ENCODE data around the gene CYP2A6. TPM values are rescaled to one million over a fixed set of nuclear protein-coding genes. Genes with fewer than 3 reads are reported as not detected.

The CYP2A6 gene
- total and polyA plus RNA-seq, 2 of the 4 experiments (the other 2 are of a cell fraction) = not detected

GRCh38 chr19:40800339-40800996 lies 49.8 kb downstream of the CYP2A6 start:
- H4K5ac ChIP-seq (ENCODE audit: low read depth, low read length) = no peak overlapping the region
- H2AK5ac ChIP-seq (ENCODE audit: low read depth, low read length) = peak overlapping the region; percentile 59
- no peak for DNase-seq
- peaks cover 58% of the 10 kb centered on the region for H4K20me1 ChIP-seq (ENCODE audit: insufficient read depth, low read length)
- WGBS, 2 experiments (ENCODE audit: extremely low coverage in 2 of 2, insufficient read length in 1 of 2) = 83% methylated on average over 9 of the region's 27 CpGs; no CpG with 5 or more reads in 1 of the 2 experiments
- peak overlapping the region; percentile 63; the same call in 1 of the 2 replicates for H3K4ac ChIP-seq (ENCODE audit: low read depth, low read length)
- no peak overlapping the region for H3K56ac ChIP-seq (ENCODE audit: extremely low read depth, insufficient read depth, low read length)
- dilution Hi-C loops (cut with HindIII; ENCODE audit: low sequenced_read_pairs, unreplicated experiment) = no loop called here
- H4K91ac ChIP-seq (ENCODE audit: insufficient read depth, low read depth, low read length) = no peak overlapping the region
- no peak overlapping the region for H3K18ac ChIP-seq (ENCODE audit: low read depth, low read length)
- no peaks in the 10 kb centered on the region for H3K27me3 ChIP-seq (ENCODE audit: control insufficient read depth, insufficient read depth, low read length)
- H3K79me1 ChIP-seq (ENCODE audit: low read depth in 1 of 2, low read length in 2 of 2) = peaks cover 4 to 66% of the 10 kb centered on the region in 2 experiments; a peak in 3 of 4 replicates
- in situ Hi-C loops (cut with MboI; ENCODE audit: low sequenced_read_pairs) = no loop called here
- intact Hi-C loops (cut with micrococcal nuclease) = no loop called here
- ATAC-seq (ENCODE audit: low read depth) = no peak
- H3K9me1 ChIP-seq (ENCODE audit: insufficient read depth, low read length) = peaks cover 34% of the 10 kb centered on the region
- no peak overlapping the region for H2BK15ac ChIP-seq (ENCODE audit: low read depth, low read length)
- H3K23ac ChIP-seq (ENCODE audit: low read depth, low read length) = peak overlapping the region; percentile 38
- ChIA-PET CTCF (no interaction called here), POLR2A (ENCODE audit: unreplicated experiment) (interaction anchor here (0.6 kb wide), 1 partner anchor 59 kb away, joined by 3 read pairs; no protein-coding TSS in a partner anchor)
- peak overlapping the region; percentile 95 for H3K27ac ChIP-seq (ENCODE audit: insufficient read depth, low read length)
- TSS peak; percentile 51 for BruUV-seq (replicated peaks)
- no peaks in the 10 kb centered on the region for H3K9me3 ChIP-seq (ENCODE audit: control insufficient read depth, insufficient read depth, low read length)
- H2BK20ac ChIP-seq (ENCODE audit: low read depth, low read length) = no peak overlapping the region
- peaks cover 36% of the 10 kb centered on the region for H3K4me1 ChIP-seq (ENCODE audit: control insufficient read depth, insufficient read depth, low read length)
- no peak for TF ChIP-seq RAD21 (IDR thresholded peaks at IDR 0.05; ENCODE audit: low read length)
- TF ChIP-seq, protein P1, sequence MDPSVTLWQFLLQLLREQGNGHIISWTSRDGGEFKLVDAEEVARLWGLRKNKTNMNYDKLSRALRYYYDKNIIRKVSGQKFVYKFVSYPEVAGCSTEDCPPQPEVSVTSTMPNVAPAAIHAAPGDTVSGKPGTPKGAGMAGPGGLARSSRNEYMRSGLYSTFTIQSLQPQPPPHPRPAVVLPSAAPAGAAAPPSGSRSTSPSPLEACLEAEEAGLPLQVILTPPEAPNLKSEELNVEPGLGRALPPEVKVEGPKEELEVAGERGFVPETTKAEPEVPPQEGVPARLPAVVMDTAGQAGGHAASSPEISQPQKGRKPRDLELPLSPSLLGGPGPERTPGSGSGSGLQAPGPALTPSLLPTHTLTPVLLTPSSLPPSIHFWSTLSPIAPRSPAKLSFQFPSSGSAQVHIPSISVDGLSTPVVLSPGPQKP (IDR thresholded peaks at IDR 0.05; ENCODE audit: borderline replicate concordance, low read depth, low read length) = no peak
- TF ChIP-seq CHD1 (IDR thresholded peaks at IDR 0.05; ENCODE audit: low read depth, low read length) = no peak
- TF ChIP-seq RCOR1 (IDR thresholded peaks at IDR 0.05; ENCODE audit: insufficient replicate concordance, low read length) = no peak
- no peak for TF ChIP-seq BHLHE40 (IDR thresholded peaks at IDR 0.05; ENCODE audit: low read depth, low read length)
- TF ChIP-seq RFX5 (IDR thresholded peaks at IDR 0.05; ENCODE audit: low read depth, low read length) = no peak
- TF ChIP-seq POLR2A (IDR thresholded peaks at IDR 0.05; ENCODE audit: low read depth, low read length) = no peak
- no peak for TF ChIP-seq SMC3 (IDR thresholded peaks at IDR 0.05; ENCODE audit: low read depth, low read length)
- TF ChIP-seq CEBPB (IDR thresholded peaks at IDR 0.05; ENCODE audit: low read depth, low read length) = no peak
- TF ChIP-seq, protein P2, sequence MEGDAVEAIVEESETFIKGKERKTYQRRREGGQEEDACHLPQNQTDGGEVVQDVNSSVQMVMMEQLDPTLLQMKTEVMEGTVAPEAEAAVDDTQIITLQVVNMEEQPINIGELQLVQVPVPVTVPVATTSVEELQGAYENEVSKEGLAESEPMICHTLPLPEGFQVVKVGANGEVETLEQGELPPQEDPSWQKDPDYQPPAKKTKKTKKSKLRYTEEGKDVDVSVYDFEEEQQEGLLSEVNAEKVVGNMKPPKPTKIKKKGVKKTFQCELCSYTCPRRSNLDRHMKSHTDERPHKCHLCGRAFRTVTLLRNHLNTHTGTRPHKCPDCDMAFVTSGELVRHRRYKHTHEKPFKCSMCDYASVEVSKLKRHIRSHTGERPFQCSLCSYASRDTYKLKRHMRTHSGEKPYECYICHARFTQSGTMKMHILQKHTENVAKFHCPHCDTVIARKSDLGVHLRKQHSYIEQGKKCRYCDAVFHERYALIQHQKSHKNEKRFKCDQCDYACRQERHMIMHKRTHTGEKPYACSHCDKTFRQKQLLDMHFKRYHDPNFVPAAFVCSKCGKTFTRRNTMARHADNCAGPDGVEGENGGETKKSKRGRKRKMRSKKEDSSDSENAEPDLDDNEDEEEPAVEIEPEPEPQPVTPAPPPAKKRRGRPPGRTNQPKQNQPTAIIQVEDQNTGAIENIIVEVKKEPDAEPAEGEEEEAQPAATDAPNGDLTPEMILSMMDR (conservative IDR thresholded peaks at IDR 0.05; ENCODE audit: low read depth, low read length) = no peak
- no peak for TF ChIP-seq USF2 (IDR thresholded peaks at IDR 0.05; ENCODE audit: low read depth, low read length)
- TF ChIP-seq MXI1 (IDR thresholded peaks at IDR 0.05; ENCODE audit: borderline replicate concordance, low read depth, low read length) = no peak
- H3K4me2 ChIP-seq (ENCODE audit: low read depth, low read length) = peak overlapping the region; percentile 85
- peak overlapping the region; percentile 89 for H3K14ac ChIP-seq (replicated peaks; ENCODE audit: low read depth, low read length)
- H2BK120ac ChIP-seq (ENCODE audit: low read depth, low read length) = no peak overlapping the region
- peak overlapping the region; percentile 96 for H3K9ac ChIP-seq (ENCODE audit: low read depth, low read length)
- no peak overlapping the region for H2BK5ac ChIP-seq (ENCODE audit: low read depth, low read length, poor library complexity, severe bottlenecking)
- H3K4me3 ChIP-seq (ENCODE audit: insufficient read depth, low read depth, low read length) = peak overlapping the region; percentile 96
- H2AFZ ChIP-seq (replicated peaks; ENCODE audit: low read length, poor library complexity) = peak overlapping the region; percentile 10
- H3K36me3 ChIP-seq (ENCODE audit: control insufficient read depth, insufficient read depth, low read length) = peaks cover 41% of the 10 kb centered on the region
- peak overlapping the region; percentile 99 for H2AK9ac ChIP-seq (replicated peaks; ENCODE audit: low read depth, low read length, poor library complexity)
- no peak overlapping the region for H4K8ac ChIP-seq (ENCODE audit: low read depth in 2 of 2, low read length in 2 of 2)

All from IMR-90 (cell line).